HL-60/S4 treated with retinoic acid at 250 ng/mL for 4 days and 3 days (cell line): Measurements from ENCODE around the gene DLD.
"Not testable (repeated sequence)": the region's sequence is repeated elsewhere in the genome, so short reads cannot be mapped to it uniquely, and the experiment has no call there.

Source experiments
- in situ Hi-C: fragments of 300-500 bp; cut with MboI; formaldehyde crosslinking; loops from 2 replicates; pipeline ENCODE4 v1.7.0; 2022; ENCODE audit warnings: low sequenced_read_pairs

DLD gene

DNA sequence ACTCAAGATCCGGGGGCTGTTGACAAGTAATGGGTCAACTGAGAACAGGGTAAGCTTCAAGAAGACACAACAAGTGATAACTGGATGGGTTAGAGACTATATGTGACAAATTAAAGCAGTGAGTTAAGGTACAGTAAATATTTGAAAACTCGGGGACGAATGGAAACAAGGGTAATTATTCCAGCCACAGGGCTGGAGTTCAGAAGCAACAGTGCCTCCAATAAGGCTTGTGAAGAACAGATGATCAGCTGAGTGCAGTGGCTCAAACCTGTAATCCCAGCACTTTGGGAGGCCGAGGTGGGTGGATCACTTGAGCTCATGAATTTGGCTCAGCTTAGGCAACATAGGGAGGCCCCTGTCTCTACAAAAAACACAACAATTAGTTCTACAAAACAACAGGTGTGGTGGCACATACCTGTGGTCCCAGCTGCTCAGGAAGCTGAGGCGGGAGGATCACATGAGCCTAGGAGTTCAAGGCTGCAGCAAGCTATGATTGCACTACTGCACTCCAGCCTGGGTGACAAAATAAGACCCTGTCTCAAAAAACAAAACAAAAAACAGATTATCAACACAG, 20.5 kb upstream of the DLD start:
- in situ Hi-C loops = loop anchor here (25.0 kb wide), 1 partner anchor 658 kb away; no protein-coding TSS in a partner anchor

DNA sequence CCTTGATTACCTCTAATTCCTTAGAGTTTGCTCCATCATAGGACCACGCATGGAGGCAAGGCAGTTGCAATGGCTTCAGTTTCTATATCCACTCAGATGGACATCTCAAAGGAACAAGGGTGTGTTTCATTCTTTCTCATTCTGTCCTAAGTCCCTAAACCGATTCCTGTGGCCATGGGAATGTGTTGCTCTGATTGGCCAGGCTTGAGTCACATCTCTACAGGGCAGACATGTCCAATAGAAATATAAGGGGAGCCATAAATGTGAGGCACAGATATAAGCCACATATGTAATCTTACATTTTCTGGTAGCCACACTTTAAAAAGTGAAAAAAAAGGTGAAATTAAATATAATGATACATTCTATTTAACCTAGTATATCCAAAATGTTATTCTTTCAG, 16.9 kb upstream of the DLD start:
- in situ Hi-C loops = loop anchor here (25.0 kb wide), 1 partner anchor 662 kb away; no protein-coding TSS in a partner anchor

- in situ Hi-C loops = loop anchor here (25.0 kb wide), 1 partner anchor 663 kb away; no protein-coding TSS in a partner anchor
Measured at GRCh38 chr7:107874605-107875446, 16.2 kb upstream of the DLD start.

DNA sequence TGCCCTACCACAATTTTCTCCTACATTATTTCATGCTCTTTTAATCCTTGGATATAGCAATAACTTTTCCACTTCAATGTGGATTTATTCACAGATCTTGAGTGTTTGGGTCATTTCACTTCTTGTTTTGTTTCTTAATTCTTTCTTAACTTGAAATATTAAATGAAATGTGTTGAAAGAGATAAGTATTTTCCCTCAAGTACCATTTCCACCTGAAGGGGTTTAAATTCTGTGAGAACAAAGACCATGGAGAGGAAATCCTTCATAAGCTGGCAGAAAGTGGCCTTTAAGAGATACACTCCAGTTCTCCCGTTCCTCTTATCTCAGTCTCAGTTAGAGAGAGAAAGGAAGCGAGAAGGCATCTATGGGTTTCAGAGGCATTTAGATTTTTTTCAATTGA, 14.1 kb upstream of the DLD start:
- in situ Hi-C loops = no loop called here

GRCh38 chr7:107877731-107878382, 13.1 kb upstream of the DLD start:
- in situ Hi-C loops = no loop called here

DNA sequence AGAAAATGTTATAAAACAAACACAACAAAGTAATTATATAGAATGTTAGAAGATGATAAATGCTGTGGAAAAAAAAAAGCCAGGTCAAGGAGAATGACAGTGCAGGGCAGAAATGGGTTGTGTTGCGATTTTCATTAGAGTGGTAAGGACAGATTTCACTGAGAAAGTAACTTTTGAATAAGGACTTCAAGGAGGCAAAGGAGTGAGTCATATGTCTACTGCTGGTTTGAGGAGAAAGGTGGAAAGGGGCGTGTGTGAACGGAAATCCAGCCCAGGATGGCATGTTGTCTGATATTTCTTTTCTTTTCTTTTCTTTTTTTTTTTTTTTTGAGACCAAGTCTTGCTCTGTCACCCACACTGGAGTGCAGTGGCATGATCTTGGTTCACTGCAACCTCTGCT, 12.3 kb upstream of the DLD start:
- in situ Hi-C loops = no loop called here

- in situ Hi-C loops = no loop called here
Measured at GRCh38 chr7:107879400-107880035, 11.5 kb upstream of the DLD start.

GRCh38 chr7:107882766-107883165, 8.2 kb upstream of the DLD start:
- in situ Hi-C loops = no loop called here

GRCh38 chr7:107884066-107884818, 6.7 kb upstream of the DLD start:
- in situ Hi-C loops = no loop called here

DNA sequence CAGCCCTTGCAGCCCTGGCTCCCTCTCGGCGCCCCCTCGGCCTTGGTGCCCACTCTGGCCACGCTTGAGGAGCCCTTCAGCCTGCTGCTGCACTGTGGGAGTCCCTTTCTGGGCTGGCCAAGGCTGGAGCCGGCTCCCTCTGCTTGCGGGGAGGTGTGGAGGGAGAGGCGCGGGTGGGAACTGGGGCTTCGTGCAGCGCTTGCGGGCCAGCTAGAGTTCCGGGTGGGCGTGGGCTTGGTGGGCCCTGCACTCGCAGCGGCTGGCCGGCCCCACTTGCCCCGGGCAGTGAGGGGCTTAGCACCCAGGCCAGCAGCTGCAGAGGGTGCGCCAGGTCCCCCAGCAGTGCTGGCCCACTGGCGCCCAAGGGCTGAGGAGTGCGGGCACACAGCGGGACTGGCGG, 3.2 kb upstream of the DLD start:
- in situ Hi-C loops = not testable (repeated sequence)

DNA sequence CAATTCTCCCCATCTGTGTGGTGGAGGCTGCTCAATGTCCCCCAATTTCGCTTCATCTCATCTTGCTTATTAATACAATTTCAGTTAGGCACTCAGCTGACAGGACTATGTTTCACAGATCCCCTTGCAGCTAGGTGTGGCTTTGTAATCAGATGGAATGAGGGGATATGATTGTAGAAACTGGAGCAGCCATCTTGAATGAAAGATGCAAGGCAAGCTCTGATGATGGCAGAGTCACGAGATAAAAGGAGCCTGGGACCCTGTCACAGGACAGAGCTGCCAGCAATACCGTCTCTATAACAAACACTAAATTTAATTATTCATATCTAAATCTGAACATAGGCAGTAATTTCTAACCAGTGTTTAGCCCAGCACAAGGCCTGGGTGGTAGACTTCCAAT, 991 bp upstream of the DLD start:
- in situ Hi-C loops = no loop called here

DNA sequence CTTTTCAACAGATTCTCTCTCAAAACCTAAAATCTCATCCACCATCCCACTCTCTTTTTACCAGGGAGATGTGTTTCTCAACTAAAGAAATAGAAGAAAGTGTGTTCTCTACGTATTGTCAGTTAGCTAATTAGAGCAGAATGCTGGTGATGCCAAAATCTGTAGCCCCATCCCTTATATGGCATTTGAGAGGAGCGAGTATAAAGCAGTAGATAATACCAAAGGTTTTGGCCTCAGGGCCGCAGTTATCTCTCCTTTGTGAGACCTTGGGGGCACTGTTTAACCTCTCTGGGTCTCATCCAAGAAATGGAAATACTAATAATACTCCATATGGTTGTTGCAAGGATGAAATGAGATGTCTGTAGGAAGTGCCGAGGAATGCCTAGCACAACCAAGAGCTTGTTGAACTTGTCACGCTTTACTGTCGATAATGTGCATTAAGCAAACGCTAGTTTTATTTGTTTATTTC, 456 bp upstream of the DLD start:
- in situ Hi-C loops = no loop called here

DNA sequence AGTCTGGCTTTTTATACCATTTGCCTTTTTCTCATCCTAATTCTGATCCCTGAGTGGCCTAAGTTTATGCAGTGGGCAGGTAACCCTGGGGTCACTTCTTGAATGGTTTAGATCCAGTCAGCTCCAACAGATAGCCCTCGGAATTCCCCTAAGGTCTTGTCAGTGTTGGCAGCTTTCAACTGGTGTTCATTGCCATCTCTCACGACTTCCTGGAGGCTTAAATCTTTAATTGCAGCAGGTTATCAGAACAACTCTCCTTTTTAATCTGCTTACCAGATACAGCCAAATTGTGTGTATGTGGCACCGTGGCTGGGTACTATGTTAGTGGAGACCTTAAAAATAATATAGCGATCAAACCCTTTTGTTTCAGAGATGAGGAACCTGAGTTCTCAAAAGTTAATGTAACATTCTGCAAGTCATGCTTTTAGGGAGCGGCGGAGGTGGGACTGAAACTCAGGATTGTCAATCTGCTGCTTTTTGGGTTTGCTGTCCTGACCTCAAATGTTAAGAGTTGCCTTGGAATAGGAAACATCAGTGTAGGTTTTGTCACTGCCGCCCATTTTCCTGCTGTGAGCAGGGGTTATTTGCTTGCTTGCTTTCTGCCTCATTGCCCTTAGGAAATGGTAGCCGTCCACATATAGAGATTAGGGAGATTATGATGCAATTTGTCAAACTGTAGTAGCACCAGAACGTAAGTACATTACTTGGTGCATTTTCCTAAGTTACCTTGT, 818 bp downstream of the DLD start:
- in situ Hi-C loops = no loop called here

GRCh38 chr7:107892367-107892741, 1.4 kb downstream of the DLD start:
- in situ Hi-C loops = not testable (repeated sequence)

GRCh38 chr7:107898997-107899594, 8.1 kb downstream of the DLD start:
- in situ Hi-C loops = no loop called here

DNA sequence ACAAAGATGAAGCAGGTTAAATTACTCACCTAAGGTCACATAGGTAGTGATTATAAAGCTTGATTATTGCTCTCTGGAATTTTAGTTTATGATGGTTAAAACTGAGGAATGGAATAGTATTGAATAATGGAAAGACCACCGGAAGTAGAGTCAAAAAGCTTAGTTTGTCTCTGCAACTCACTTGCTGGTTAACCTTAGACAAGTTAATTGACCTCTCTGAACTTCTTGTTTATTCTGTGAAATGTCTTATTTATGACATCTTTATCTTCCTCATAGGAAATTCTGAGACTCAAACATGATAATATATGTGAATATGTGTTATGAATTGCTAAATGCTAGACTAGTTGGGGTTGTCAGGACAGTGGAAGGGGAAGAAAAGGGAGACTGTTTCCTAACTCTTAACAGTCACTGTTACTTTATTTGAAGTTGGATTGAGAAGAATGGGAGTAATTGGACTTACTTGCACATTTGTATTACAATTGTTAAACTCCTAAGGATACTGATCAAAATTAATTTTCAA, 9.6 kb downstream of the DLD start:
- in situ Hi-C loops = no loop called here

DNA sequence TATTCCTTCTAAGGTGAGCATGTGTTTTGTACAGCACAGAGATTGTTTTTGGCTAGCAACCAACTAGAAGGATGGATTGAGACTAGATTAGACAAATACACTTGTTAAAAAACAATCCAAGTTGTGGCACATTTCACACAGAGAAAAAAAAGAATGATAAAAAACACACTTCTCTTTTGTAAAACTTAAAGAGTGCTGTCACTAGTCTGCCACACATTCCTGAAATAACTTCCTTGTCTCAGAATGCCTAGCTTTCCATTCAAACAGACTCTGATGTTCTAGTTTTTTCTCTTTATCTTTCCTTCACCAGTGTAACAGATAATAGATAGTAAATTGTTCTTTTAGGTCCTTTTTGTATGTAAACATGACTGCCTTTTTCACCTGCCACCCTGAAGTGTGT, 11.4 kb downstream of the DLD start:
- in situ Hi-C loops = no loop called here

GRCh38 chr7:107907790-107908189, 16.8 kb downstream of the DLD start:
- in situ Hi-C loops = no loop called here

DNA sequence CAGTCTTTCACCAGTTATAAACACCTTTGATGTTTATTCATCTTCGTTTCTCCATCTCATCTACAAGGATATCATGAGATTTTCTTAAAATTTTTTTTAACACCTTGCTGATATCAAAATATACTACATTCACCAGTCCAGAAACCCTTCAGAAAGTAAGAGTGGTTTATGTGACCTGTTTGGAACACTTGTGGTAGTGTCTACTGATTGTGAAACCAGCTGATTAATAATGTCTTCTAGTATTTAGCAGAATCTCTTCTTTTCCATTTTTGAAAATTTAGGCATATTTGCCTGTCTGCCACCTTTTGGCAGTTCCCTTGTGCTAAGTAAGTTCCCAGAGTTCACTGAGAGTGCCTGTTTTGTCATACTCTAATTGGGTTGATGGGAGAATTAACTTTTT, 18.5 kb downstream of the DLD start:
- in situ Hi-C loops = no loop called here
